Lower lobe of right lung (tissue), 2 donors: ENCODE measurements around the gene KXD1. TPM values are rescaled to one million over a fixed set of nuclear protein-coding genes. Genes with fewer than 3 reads are reported as not detected.

Experiments
- ATAC-seq, 2 donors: fragments of 200-7000 bp; cut with Tn5 transposase; one replicate each; pipeline ENCODE4 v1.9.1; 2020 to 2022; ENCODE audit warnings: mild to moderate bottlenecking in 2 of 2, moderate library complexity in 2 of 2
- DNase-seq: peaks from one replicate; pipeline ENCODE4 v3.0.0-alpha.2; 2020
- H3K27ac ChIP-seq: fragments of 200-600 bp; one replicate; pipeline ENCODE4 v1.8.0; 2022
- H3K27me3 ChIP-seq: fragments of 200-600 bp; one replicate; pipeline ENCODE4 v1.8.0; 2022; ENCODE audit warnings: low read depth
- H3K36me3 ChIP-seq: fragments of 200-600 bp; one replicate; pipeline ENCODE4 v1.8.0; 2022; ENCODE audit warnings: mild to moderate bottlenecking
- H3K4me1 ChIP-seq: fragments of 200-600 bp; one replicate; pipeline ENCODE4 v1.8.0; 2022
- H3K4me3 ChIP-seq: fragments of 200-600 bp; one replicate; pipeline ENCODE4 v1.8.0; 2022; ENCODE audit warnings: mild to moderate bottlenecking
- H3K9me3 ChIP-seq: fragments of 200-600 bp; one replicate; pipeline ENCODE4 v1.8.0; 2022
- intact Hi-C: fragments of 100-400 bp; cut with DNase I; formaldehyde crosslinking; loops from one replicate; pipeline ENCODE4 v1.11.0; 2022
- total RNA-seq: library from RNA; stranded (reverse); fragmentation: NEBNext Ultra II Directional; extraction: Animal tissue kit (Norgen Biotek cat#: 25700); gene quantifications from one replicate; pipeline ENCODE4 v1.2.1, GENCODE V29; 2021
- TF ChIP-seq, protein P1 (sequence below): fragments of 200-600 bp; IDR thresholded peaks from one replicate; pipeline ENCODE4 v1.8.0; 2022; ENCODE audit warnings: antibody characterized with exemption, mild to moderate bottlenecking
- donor health status: DM: no; HTN: yes; CAD: no; lungs with severe emphysema.

Gene KXD1
- total RNA-seq, 1 donor from 2014 or later: 71.9 TPM

DNA sequence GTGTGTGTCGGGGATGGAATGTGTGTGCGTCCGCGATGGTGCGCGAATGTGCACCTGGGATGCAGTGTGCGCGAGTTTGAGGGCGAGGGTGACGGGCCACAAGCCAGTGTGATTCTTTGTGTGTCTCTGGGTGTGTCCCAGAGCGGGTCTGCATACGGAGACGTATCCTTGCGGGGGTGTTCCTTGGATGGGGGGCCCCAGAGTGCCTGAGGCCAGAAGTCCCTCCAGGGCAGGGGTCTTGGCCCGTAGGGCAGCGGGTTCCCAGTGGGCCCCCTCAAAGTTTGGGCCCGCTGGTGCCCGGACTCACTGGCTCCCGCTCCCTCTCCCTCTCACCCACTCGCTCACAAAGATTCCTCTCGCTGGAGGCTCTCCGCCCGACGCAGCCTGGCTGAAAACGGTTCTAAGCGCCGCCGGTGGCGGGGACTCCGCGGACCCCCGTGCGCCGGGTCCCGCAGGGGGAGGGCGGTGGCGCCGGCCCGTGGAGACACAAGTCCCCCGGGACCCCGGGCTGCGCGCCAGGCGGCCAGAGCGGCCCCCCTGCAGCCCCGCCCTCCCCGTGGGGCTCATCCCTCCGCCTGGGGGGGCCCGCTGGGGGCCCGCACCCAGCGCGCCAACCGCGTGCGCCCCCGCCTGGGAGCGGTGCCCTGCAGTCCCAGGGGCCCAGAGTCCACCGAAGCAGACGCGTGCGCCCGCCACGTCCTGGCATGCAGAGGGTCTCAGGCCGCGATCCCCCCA lies 48.0 kb downstream of the KXD1 start:
- ATAC-seq (no peak), DNase-seq (no peak)
- peaks cover 88% of the 10 kb centered on the region for H3K27me3 ChIP-seq
- H3K27ac ChIP-seq: no peak overlapping the region
- TF ChIP-seq, protein P1, sequence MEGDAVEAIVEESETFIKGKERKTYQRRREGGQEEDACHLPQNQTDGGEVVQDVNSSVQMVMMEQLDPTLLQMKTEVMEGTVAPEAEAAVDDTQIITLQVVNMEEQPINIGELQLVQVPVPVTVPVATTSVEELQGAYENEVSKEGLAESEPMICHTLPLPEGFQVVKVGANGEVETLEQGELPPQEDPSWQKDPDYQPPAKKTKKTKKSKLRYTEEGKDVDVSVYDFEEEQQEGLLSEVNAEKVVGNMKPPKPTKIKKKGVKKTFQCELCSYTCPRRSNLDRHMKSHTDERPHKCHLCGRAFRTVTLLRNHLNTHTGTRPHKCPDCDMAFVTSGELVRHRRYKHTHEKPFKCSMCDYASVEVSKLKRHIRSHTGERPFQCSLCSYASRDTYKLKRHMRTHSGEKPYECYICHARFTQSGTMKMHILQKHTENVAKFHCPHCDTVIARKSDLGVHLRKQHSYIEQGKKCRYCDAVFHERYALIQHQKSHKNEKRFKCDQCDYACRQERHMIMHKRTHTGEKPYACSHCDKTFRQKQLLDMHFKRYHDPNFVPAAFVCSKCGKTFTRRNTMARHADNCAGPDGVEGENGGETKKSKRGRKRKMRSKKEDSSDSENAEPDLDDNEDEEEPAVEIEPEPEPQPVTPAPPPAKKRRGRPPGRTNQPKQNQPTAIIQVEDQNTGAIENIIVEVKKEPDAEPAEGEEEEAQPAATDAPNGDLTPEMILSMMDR: no peak
- no peaks in the 10 kb centered on the region for H3K9me3 ChIP-seq
- H3K36me3 ChIP-seq: no peaks in the 10 kb centered on the region
- intact Hi-C loops: no loop called here
- H3K4me3 ChIP-seq: peak overlapping the region; percentile 31
- H3K4me1 ChIP-seq: peaks cover 36% of the 10 kb centered on the region

DNA sequence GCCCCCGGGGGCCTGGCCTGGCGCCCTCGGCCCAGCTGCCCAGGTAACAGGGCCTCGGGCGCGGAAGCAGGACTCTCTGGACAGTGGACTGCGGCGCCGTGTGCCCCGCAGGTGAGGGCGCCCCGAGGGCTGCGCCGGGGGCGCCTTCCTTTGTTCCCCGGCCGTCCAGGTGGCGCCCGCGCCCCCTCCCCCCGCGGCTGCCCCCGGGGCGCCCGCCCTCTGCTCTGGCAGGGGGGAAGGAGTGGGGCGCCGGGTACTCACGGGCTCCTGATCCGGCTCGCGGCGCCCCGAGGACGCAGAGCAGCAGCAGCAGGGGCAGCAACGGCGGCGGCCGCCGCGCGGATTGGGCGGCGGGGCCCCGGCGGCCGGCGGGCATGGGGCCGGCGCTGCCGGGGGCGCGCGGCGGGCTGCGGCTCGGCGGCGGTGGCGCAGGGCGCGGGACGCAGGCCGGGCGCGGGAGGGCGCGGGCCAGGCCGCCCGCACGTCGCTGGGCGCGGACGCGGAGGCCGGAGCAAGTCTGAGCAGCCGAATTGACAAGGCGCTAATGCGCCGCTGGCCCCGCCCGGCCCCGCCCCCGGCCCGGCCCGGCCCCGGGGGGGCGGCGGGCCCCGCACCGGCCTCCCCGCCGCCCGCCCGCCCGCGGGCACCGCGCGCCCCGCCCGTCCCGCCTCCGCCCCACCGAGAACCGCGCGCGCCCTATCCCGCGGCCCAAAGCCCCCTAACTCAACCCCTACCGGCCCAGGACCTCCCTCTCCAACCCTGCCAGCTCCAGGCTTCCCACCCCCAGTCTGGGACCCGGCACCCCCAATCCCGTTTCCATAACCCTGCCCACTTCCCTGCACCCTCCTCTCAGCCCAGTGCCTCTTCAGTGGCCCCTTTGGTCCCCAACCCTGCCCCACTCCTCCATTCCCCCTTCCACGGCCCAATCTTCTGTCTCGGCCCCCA lies 48.9 kb downstream of the KXD1 start, which contains the start of gene CRLF1:
Gene CRLF1, minus strand, starts transcription at position 519 of the 945 bp plus-strand sequence. Its CDS starts 143 bp downstream, at position 376.
- DNase-seq: no peak
- Histone ChIP-seq H3K4me1 (peaks cover 44% of the 10 kb centered on the region), H3K27ac (no peak within 1 kb of the TSS), H3K27me3 (peaks cover 88% of the 10 kb centered on the region), H3K4me3 (peak within 1 kb of the TSS; percentile 33), H3K9me3 (no peaks in the 10 kb centered on the region), H3K36me3 (no peaks in the 10 kb centered on the region)
- ATAC-seq: no peak
- TF ChIP-seq, protein P1: no peak
- intact Hi-C loops: no loop called here

DNA sequence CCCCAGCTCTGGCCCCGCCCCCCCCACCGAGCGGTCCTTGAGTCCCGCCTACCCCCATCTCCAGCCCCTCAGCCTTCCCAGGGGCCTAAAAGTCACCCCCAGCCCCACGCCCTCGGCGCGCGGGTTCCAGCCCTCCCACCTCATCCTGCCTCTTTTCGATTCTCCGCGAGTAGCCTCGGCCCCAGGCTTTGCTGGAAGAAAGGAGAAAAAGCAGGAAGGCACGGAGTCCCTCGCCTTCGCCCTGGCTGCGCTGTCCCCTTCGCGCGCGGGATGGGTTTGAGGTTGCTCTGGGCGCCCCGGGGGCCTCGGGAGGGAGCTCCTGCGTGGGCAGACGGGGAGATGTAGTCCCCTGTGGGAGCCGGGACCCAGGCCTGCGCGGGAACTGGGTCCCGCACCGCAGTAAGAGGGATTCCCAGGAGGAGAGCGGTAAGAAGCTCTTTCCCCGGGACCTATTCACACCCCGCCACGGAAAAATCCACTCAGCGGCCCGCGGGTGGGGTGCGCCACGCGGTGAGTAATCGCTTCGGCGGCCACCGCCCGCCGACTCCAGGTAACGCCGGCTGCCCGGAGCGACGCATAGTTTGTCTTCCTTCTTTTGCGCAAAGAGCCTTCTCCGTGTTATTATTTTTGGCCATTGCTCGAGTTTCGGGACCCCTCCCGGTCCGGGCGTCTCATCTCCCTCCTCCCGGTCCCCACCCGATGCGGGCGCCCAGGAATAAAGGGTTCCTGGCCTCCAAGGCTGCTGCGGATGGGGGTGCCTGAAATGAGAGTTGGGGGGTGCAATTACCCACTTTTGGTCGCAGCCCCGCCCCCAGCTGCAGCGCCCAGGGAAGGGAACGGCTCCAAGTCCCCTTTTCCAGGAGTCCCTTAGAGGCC lies 49.8 kb downstream of the KXD1 start:
- intact Hi-C loops: no loop called here
- no peak for ATAC-seq
- TF ChIP-seq, protein P1: no peak
- H3K27ac ChIP-seq: no peak overlapping the region
- H3K36me3 ChIP-seq: no peaks in the 10 kb centered on the region
- peak overlapping the region; percentile 33 for H3K4me3 ChIP-seq
- H3K9me3 ChIP-seq: no peaks in the 10 kb centered on the region
- H3K27me3 ChIP-seq: peaks cover 93% of the 10 kb centered on the region
- DNase-seq: no peak
- H3K4me1 ChIP-seq: peaks cover 53% of the 10 kb centered on the region

GRCh38 chr19:18608102-18608804 lies 50.6 kb downstream of the KXD1 start:
- peaks cover 95% of the 10 kb centered on the region for H3K27me3 ChIP-seq
- no peak for ATAC-seq
- H3K27ac ChIP-seq: no peak overlapping the region
- no peak for DNase-seq
- no peaks in the 10 kb centered on the region for H3K9me3 ChIP-seq
- peaks cover 60% of the 10 kb centered on the region for H3K4me1 ChIP-seq
- H3K36me3 ChIP-seq: no peaks in the 10 kb centered on the region
- no peak overlapping the region for H3K4me3 ChIP-seq
- TF ChIP-seq, protein P1: no peak
- intact Hi-C loops: no loop called here
